Effector memory CD4-positive, alpha-beta T cell (primary cell): ENCODE measurements around the gene TFB1M.
"Not testable (repeated sequence)": the region's sequence is repeated elsewhere in the genome, so short reads cannot be mapped to it uniquely, and the experiment has no call there.

Experiments
- DNase-seq, 3 donors: peaks; one replicate each; pipeline ENCODE4 v3.0.0-alpha.2; 2020
- H3K27ac ChIP-seq: 2 replicates; pipeline ENCODE4 v1.7.0; 2013; ENCODE audit warnings: mild to moderate bottlenecking, low read length, moderate library complexity; ENCODE audit not compliant: insufficient read depth, poor library complexity, severe bottlenecking
- H3K27me3 ChIP-seq: replicated peaks from 2 replicates; pipeline ENCODE4 v1.7.0; 2013; ENCODE audit warnings: mild to moderate bottlenecking, low read length; ENCODE audit not compliant: insufficient read depth, control insufficient read depth, poor library complexity, severe bottlenecking
- H3K36me3 ChIP-seq: 2 replicates; pipeline ENCODE4 v1.7.0; 2013; ENCODE audit warnings: mild to moderate bottlenecking, low read length, moderate library complexity; ENCODE audit not compliant: control insufficient read depth, insufficient read depth
- H3K4me1 ChIP-seq: 2 replicates; pipeline ENCODE4 v1.7.0; 2013; ENCODE audit warnings: low read length, mild to moderate bottlenecking; ENCODE audit not compliant: control insufficient read depth, insufficient read depth, poor library complexity, severe bottlenecking
- H3K4me3 ChIP-seq: 2 replicates; pipeline ENCODE4 v1.7.0; 2013; ENCODE audit warnings: low read length, low read depth, mild to moderate bottlenecking; ENCODE audit not compliant: insufficient read depth, poor library complexity, severe bottlenecking
- H3K9me3 ChIP-seq: 2 replicates; pipeline ENCODE4 v1.7.0; 2013; ENCODE audit warnings: mild to moderate bottlenecking, low read length, moderate library complexity; ENCODE audit not compliant: control insufficient read depth

TFB1M gene

GRCh38 chr6:155219299-155219698, 95.0 kb downstream of the TFB1M start:
- no peak for DNase-seq
- H3K27ac ChIP-seq: no peak overlapping the region
- no peak overlapping the region for H3K4me3 ChIP-seq

DNA sequence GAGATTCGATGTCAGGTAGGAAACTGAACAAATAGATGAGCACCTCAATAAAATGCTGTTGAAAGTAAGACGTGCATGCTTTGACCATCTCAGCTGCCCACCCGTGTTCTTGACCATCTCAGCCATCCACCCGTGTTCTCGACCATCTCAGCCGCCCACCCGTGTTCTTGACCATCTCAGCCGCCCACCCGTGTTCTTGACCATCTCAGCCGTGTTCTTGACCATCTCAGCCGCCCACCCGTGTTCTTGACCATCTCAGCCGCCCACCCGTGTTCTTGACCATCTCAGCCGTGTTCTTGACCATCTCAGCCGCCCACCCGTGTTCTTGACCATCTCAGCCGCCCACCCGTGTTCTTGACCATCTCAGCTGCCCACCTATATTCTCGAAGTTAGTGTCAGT, 95.6 kb downstream of the TFB1M start:
- not testable (repeated sequence) for DNase-seq, H3K27ac ChIP-seq, H3K9me3 ChIP-seq, H3K27me3 ChIP-seq, H3K4me1 ChIP-seq, H3K4me3 ChIP-seq, H3K36me3 ChIP-seq

More at GRCh38 chr6:155219299-155219698, 95.0 kb downstream of the TFB1M start:
- H3K36me3 ChIP-seq: no peaks in the 10 kb centered on the region
- no peaks in the 10 kb centered on the region for H3K9me3 ChIP-seq
- H3K4me1 ChIP-seq: no peaks in the 10 kb centered on the region
- no peaks in the 10 kb centered on the region for H3K27me3 ChIP-seq

GRCh38 chr6:155216312-155217046, 97.8 kb downstream of the TFB1M start:
- no peak for DNase-seq
- H3K9me3 ChIP-seq: no peaks in the 10 kb centered on the region

DNA sequence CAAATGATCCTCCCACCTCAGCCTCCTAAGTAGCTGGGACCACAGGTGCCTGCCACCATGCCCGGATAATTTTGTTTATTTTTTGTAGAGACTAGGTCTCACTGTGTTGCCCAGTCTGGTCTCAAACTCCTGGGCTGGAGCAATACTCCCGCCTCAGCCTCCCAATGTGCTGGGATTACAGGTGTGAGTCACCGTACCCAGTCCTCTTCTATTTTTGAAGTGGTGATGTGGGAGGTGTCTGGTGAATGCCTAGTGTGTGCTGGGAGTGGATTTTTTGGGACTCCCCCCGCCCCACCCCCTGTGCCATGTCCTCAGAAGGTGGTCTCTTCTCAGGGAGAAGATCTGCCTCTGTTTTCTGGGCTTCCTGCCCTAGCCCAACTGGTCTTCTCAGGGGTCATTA, 98.4 kb downstream of the TFB1M start:
- Histone ChIP-seq H3K9me3 (no peaks in the 10 kb centered on the region), H3K27me3 (no peaks in the 10 kb centered on the region), H3K27ac (no peak overlapping the region), H3K36me3 (no peaks in the 10 kb centered on the region), H3K4me3 (no peak overlapping the region), H3K4me1 (no peaks in the 10 kb centered on the region)
- no peak for DNase-seq

More at GRCh38 chr6:155216312-155217046, 97.8 kb downstream of the TFB1M start:
- no peak overlapping the region for H3K4me3 ChIP-seq
- no peaks in the 10 kb centered on the region for H3K27me3 ChIP-seq
- H3K27ac ChIP-seq: no peak overlapping the region
- no peaks in the 10 kb centered on the region for H3K36me3 ChIP-seq
- no peaks in the 10 kb centered on the region for H3K4me1 ChIP-seq

GRCh38 chr6:155213611-155214372, 100.5 kb downstream of the TFB1M start:
- Histone ChIP-seq H3K27ac (no peak overlapping the region), H3K27me3 (no peaks in the 10 kb centered on the region), H3K4me1 (no peaks in the 10 kb centered on the region), H3K36me3 (no peaks in the 10 kb centered on the region), H3K4me3 (no peak overlapping the region), H3K9me3 (no peaks in the 10 kb centered on the region)
- no peak for DNase-seq

DNA sequence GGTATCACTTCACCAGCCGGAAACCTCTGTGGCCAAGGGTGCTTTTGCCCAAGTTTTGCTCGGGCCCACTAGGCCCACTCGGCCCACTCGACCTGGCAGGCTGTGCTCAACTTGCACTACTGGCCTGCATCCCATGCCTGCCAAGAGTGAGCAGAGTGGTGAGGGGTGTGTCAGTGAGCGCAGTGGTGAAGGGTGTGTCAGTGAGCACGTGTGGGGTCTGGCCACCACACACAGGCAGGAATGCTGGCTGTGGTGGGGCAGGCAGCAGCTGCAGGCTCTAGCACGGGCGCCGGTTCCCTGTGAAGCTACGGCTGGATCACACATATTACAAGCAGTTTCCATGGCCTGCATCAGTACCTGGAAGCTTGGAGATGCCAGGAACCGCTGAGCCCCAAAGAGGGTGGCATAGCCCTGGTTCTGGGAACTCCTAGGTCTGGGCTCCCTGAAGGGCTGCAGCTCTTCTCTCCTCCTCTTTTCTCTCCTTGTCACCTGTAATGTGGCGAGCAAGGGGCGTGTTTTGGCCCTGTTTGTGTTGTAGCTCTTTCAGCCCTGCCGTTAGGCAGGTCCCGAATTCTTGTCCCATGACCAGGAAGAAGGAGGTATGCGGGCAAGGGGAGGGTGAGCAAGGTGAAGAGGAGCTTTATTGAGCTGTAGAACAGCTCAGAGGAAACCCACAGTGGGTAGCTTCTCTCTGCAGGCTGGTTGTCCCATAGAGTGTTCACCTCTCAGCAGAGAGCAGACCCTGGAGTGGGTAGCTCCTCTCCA, 101.5 kb downstream of the TFB1M start:
- H3K27me3 ChIP-seq: no peaks in the 10 kb centered on the region
- H3K27ac ChIP-seq: no peak overlapping the region
- H3K36me3 ChIP-seq: no peaks in the 10 kb centered on the region
- no peak overlapping the region for H3K4me3 ChIP-seq
- no peak for DNase-seq
- H3K9me3 ChIP-seq: no peaks in the 10 kb centered on the region
- no peaks in the 10 kb centered on the region for H3K4me1 ChIP-seq

GRCh38 chr6:155212106-155212505, 102.2 kb downstream of the TFB1M start:
- Histone ChIP-seq H3K27ac (no peak overlapping the region), H3K4me1 (no peaks in the 10 kb centered on the region), H3K4me3 (no peak overlapping the region), H3K27me3 (no peaks in the 10 kb centered on the region), H3K9me3 (no peaks in the 10 kb centered on the region), H3K36me3 (no peaks in the 10 kb centered on the region)
- no peak for DNase-seq

- no peak overlapping the region for H3K27ac ChIP-seq
- H3K4me3 ChIP-seq: no peak overlapping the region
- DNase-seq: no peak
- H3K4me1 ChIP-seq: no peaks in the 10 kb centered on the region
- H3K36me3 ChIP-seq: no peaks in the 10 kb centered on the region
- H3K27me3 ChIP-seq: no peaks in the 10 kb centered on the region
- H3K9me3 ChIP-seq: no peaks in the 10 kb centered on the region
These were observed 107.1 kb downstream of the TFB1M start for GRCh38 chr6:155207223-155207622.
